A549 (cell line): ENCODE measurements around the gene FKBP8. TPM values are rescaled to one million over a fixed set of nuclear protein-coding genes. Genes with fewer than 3 reads are reported as not detected.
"Not testable (repeated sequence)": the region's sequence is repeated elsewhere in the genome, so short reads cannot be mapped to it uniquely, and the experiment has no call there.

Experiments
- ATAC-seq, 2 experiments: fragments of 200-7000 bp in 1 of 2; fragments of >200 bp in 1 of 2; cut with Nextera tagmentation in 1 of 2; cut with Tn5 transposase in 1 of 2; 3 replicates each; pipeline versions ENCODE4 v1.8.0 to v1.9.1; 2018 to 2020; ENCODE audit warnings: mild to moderate bottlenecking in 1 of 2, moderate library complexity in 1 of 2
- CTCF ChIA-PET: fragments of 300-600 bp; sonication (Branson Sonifier 250); formaldehyde crosslinking; extraction: SDS; loops from one replicate; lab custom pipeline; 2021; ENCODE audit warnings: antibody characterized with exemption, inconsistent platforms; lab: Yijun Ruan, JAX
- POLR2A ChIA-PET: fragments of 350-600 bp; formaldehyde crosslinking; extraction: SDS; loops from one replicate; lab custom pipeline; 2021; ENCODE audit warnings: antibody characterized with exemption, inconsistent platforms; lab: Yijun Ruan, JAX
- DNase-seq, 2 experiments: peaks; one replicate each; pipeline versions ENCODE4 v3.0.0 to v3.0.0-alpha.2; 2011 to 2016; ENCODE audit warnings: low read depth in 1 of 2, low spot score in 1 of 2
- FAIRE-seq: peaks from 2 replicates; lab custom pipeline; 2011; peaks lifted over from hg19 to GRCh38; lab: Jason Lieb, UNC
- H3K27ac ChIP-seq, 2 experiments: fragments of >200 bp; sonication (Bioruptor Twin); formaldehyde crosslinking; 3 replicates each; pipeline ENCODE4 v1.5.1; 2016 to 2017
- H3K4me1 ChIP-seq: fragments of >200 bp; sonication (Bioruptor Twin); formaldehyde crosslinking; 3 replicates; pipeline ENCODE4 v1.6.1; 2016
- H3K4me2 ChIP-seq: fragments of >200 bp; sonication (Bioruptor Twin); formaldehyde crosslinking; 3 replicates; pipeline ENCODE4 v1.6.1; 2016
- H3K4me3 ChIP-seq: fragments of >200 bp; sonication (Bioruptor Twin); formaldehyde crosslinking; 3 replicates; pipeline ENCODE4 v1.5.1; 2016
- H3K9me3 ChIP-seq: fragments of >200 bp; sonication (Bioruptor Twin); formaldehyde crosslinking; 3 replicates; pipeline ENCODE4 v1.6.1; 2016
- CBX2 ChIP-seq: fragments of 200-600 bp; sonication (generic); IDR thresholded peaks from 2 replicates; pipeline ENCODE4 v1.6.1; 2016; ENCODE audit warnings: low read depth, mild to moderate bottlenecking, borderline replicate concordance
- CBX8 ChIP-seq: fragments of 200-600 bp; sonication (generic); IDR thresholded peaks from 2 replicates; pipeline ENCODE4 v1.6.1; 2016
- CHD4 ChIP-seq: fragments of 200-600 bp; sonication (generic); IDR thresholded peaks from 2 replicates; pipeline ENCODE4 v1.6.1; 2016; ENCODE audit warnings: antibody characterized with exemption, mild to moderate bottlenecking, borderline replicate concordance
- EP300 ChIP-seq, 2 experiments: fragments of >200 bp; sonication (Bioruptor Twin); formaldehyde crosslinking; IDR thresholded peaks; 2 replicates in 1 of 2; 3 replicates in 1 of 2; pipeline ENCODE4 v1.6.1; 2016 to 2017
- ESRRA ChIP-seq: fragments of 150-350 bp; IDR thresholded peaks from 2 replicates; pipeline ENCODE4 v1.6.1; 2014; ENCODE audit warnings: mild to moderate bottlenecking, low read length, borderline replicate concordance
- FOSB ChIP-seq: fragments of 250-450 bp; sonication (Bioruptor Pico); IDR thresholded peaks from 2 replicates; pipeline ENCODE4 v1.5.0; 2020; ENCODE audit warnings: mild to moderate bottlenecking, moderate library complexity
- FOSL2 ChIP-seq, 2 experiments: fragments of 450-650 bp in 1 of 2; fragments of >200 bp in 1 of 2; sonication (Bioruptor Twin) in 1 of 2; formaldehyde crosslinking; IDR thresholded peaks; 2 replicates each; pipeline versions ENCODE4 v1.5.0 to v1.6.1; 2016 to 2020; ENCODE audit warnings: mild to moderate bottlenecking in 1 of 2, moderate library complexity in 1 of 2
- GATA3 ChIP-seq: IDR thresholded peaks from 2 replicates; pipeline ENCODE4 v1.6.1; 2012; ENCODE audit warnings: borderline replicate concordance
- HOXB13 ChIP-seq: fragments of 250-450 bp; sonication (Bioruptor Pico); IDR thresholded peaks from 2 replicates; pipeline ENCODE4 v1.5.0; 2020; ENCODE audit warnings: low read depth, mild to moderate bottlenecking, moderate library complexity
- KDM1A ChIP-seq: fragments of 200-600 bp; sonication (generic); IDR thresholded peaks from 2 replicates; pipeline ENCODE4 v1.6.1; 2016; ENCODE audit warnings: low read depth, mild to moderate bottlenecking
- MYC ChIP-seq: IDR thresholded peaks from 2 replicates; pipeline ENCODE4 v1.6.1; 2012; ENCODE audit warnings: mild to moderate bottlenecking, inconsistent platforms, low read length, improper control_type of control experiment, borderline replicate concordance
- NR3C1 ChIP-seq: fragments of >200 bp; sonication (Bioruptor Twin); formaldehyde crosslinking; IDR thresholded peaks from 3 replicates; pipeline ENCODE4 v1.6.1; 2017
- RCOR1 ChIP-seq: fragments of 150-350 bp; IDR thresholded peaks from 2 replicates; pipeline ENCODE4 v1.6.1; 2014; ENCODE audit warnings: antibody characterized with exemption, low read length, low read depth
- RNF2 ChIP-seq: fragments of 200-600 bp; sonication (generic); IDR thresholded peaks from 2 replicates; pipeline ENCODE4 v1.6.1; 2016; ENCODE audit warnings: low read depth, mild to moderate bottlenecking, antibody characterized with exemption, moderate library complexity, borderline replicate concordance
- ZC3H11A ChIP-seq: fragments of 450-650 bp; IDR thresholded peaks from 2 replicates; pipeline ENCODE4 v1.6.1; 2014; ENCODE audit warnings: antibody characterized with exemption, mild to moderate bottlenecking
- ZFP36 ChIP-seq: fragments of 450-650 bp; IDR thresholded peaks from 2 replicates; pipeline ENCODE4 v1.6.1; 2014; ENCODE audit warnings: borderline replicate concordance; ENCODE audit not compliant: partially characterized antibody
- WGBS: methylation state at CpG from one replicate; pipeline ENCODE4 v1.1.6; 2017; ENCODE audit errors: missing lambda C conversion rate; 5-methylcytosine and 5-hydroxymethylcytosine counted together
- polyA plus RNA-seq, 4 experiments: library from polyadenylated mRNA; depleted of rRNA in 3 of 4; stranded (reverse); fragments of >200 nt; fragmentation: RNase III in 1 of 4; extraction: RNeasy Plus Mini Kit Qiagen cat#74134 plus additional on column Dnase treatment in 1 of 4; gene quantifications; 2 replicates in 3 of 4; 3 replicates in 1 of 4; pipeline ENCODE4 v1.2.3, GENCODE V29; 2011 to 2017
- TF ChIP-seq, protein P1 (sequence below): fragments of >200 bp; sonication (Bioruptor Twin); formaldehyde crosslinking; IDR thresholded peaks from 2 replicates; pipeline ENCODE4 v1.6.1; 2016
- TF ChIP-seq, protein P2 (sequence below): fragments of 250-450 bp; sonication (Bioruptor Pico); IDR thresholded peaks from 2 replicates; pipeline ENCODE4 v1.5.0; 2020; ENCODE audit warnings: low read depth, mild to moderate bottlenecking, moderate library complexity
- TF ChIP-seq, protein P3 (sequence below): fragments of >200 bp; sonication (Bioruptor Twin); formaldehyde crosslinking; IDR thresholded peaks from 3 replicates; pipeline ENCODE4 v1.5.1; 2016

The FKBP8 gene
- polyA plus RNA-seq, 2 of the 4 experiments (the other 2 are of a cell fraction) = 56.1 to 123 TPM

DNA sequence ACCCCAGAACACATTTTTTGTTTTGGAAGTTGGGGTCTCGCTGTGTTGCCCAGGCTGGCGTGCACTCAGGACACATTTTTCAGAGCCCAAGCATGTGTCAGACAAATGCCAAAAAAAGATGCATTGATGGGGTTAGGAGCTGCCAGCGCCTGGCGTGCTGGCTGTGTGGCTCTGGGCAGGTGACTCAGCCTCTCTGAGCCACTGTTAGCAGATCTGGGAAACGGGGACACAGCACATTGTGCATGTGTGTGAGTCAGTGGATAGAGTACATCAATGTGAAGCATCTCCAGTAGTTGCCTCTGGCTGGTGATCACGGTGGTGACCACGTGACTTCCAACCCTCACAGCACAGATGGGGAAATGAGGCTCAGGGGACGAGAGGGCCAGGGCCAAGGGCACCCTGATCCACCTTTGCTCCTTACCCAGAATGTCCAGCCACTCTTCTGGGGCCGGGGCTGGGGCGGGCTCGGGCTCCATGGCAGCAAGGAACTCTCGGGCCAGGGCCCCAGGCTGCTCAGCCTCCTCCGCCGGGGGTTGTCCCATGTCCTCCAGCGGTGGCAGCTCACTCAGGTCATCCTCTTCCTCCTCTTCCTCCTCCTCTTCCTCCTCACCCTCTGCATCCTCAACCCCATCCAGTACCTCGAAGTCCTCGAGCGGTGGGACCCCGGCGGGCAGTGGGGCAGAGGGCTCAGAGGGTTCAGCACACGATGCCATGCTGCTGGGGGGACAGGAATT is 1.9 kb downstream of the FKBP8 start:
- no peak for DNase-seq
- no peak for FAIRE-seq
- ATAC-seq = no peak
- WGBS = 89% methylated on average over 19 of the region's 21 CpGs
- H3K27ac ChIP-seq = no peak overlapping the region; a peak in 1 of 6 replicates
- POLR2A ChIA-PET = no interaction called here
- no peaks in the 10 kb centered on the region for H3K9me3 ChIP-seq
- peaks cover 11% of the 10 kb centered on the region; the same call in 1 of the 3 replicates for H3K4me1 ChIP-seq
- H3K4me3 ChIP-seq = no peak overlapping the region
- TF ChIP-seq NR3C1 = no peak
- no peak for TF ChIP-seq GATA3
- no peak for TF ChIP-seq EP300 (IDR thresholded peaks at IDR 0.05)
- peak; percentile 68 for TF ChIP-seq ZFP36
- TF ChIP-seq CHD4 = no peak
- TF ChIP-seq RCOR1 = no peak
- TF ChIP-seq ZC3H11A = no peak
- no peak for TF ChIP-seq ESRRA
- peak; percentile 31; the same call in 1 of the 2 replicates for TF ChIP-seq KDM1A
- CTCF ChIA-PET = interaction anchor here (1.4 kb wide), 1 partner anchor 91 kb away, joined by 4 read pairs; no protein-coding TSS in a partner anchor
- H3K4me2 ChIP-seq = peak overlapping the region; percentile 96; the same call in 1 of the 3 replicates

DNA sequence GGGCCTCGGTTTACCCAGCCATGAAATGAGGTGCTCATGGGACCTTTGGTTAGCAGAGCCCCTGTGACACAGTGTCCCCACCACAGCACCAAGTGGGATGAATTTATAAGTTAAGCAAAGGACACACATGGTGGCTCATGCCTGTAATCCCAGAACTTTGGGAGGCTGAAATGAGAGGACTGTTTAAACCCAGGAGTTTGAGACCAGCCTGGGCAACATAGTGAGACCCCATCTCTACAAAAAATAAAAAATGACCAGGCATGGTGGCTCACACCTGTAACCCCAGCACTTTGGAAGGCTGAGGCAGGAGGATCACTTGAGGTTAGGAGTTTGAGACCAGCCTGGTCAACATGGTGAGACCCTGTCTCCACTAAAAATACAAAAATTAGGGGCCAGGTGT is 3.2 kb downstream of the FKBP8 start:
- DNase-seq, CTCF ChIA-PET, H3K27ac ChIP-seq, H3K4me3 ChIP-seq, FAIRE-seq, H3K9me3 ChIP-seq, ATAC-seq, H3K4me2 ChIP-seq, POLR2A ChIA-PET: not testable (repeated sequence)
- 100% methylated on average over 1 of the region's 1 CpG for WGBS
- H3K4me1 ChIP-seq = peaks cover 11% of the 10 kb centered on the region; the same call in 1 of the 3 replicates

DNA sequence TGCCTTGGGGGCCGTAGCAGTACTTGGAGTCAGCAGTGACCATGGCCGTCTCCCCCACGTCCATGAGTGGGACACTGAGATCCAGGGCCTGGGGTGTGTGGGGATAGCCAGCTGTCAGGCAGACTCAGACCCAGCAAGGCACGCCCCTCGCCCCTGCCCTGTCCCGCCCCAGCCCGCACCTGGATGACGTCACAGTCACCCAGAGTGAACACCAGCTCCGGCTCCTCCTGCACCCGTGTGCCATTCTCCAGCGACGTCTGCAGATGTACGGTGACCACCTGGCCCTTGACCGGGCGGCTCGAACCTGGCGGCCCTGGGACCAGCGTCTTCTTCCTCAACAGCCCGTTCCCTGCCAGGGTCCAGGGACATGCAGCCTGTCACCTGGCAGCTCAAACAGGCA is 4.0 kb downstream of the FKBP8 start:
- H3K4me2 ChIP-seq = no peak overlapping the region
- no peaks in the 10 kb centered on the region for H3K9me3 ChIP-seq
- ATAC-seq (no peak), FAIRE-seq (no peak), DNase-seq (no peak)
- WGBS = no CpG with 5 or more reads among the region's 19 CpGs
- H3K4me1 ChIP-seq = peaks cover 11% of the 10 kb centered on the region; the same call in 1 of the 3 replicates
- ChIA-PET CTCF (no interaction called here), POLR2A (no interaction called here)
- no peak for TF ChIP-seq ZFP36
- no peak for TF ChIP-seq RNF2
- TF ChIP-seq CBX8 = no peak
- TF ChIP-seq HOXB13 (CRISPR knock-in tag) = no peak
- no peak for TF ChIP-seq FOSB (CRISPR knock-in tag)
- TF ChIP-seq, protein P1, sequence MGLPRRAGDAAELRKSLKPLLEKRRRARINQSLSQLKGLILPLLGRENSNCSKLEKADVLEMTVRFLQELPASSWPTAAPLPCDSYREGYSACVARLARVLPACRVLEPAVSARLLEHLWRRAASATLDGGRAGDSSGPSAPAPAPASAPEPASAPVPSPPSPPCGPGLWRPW = no peak
- TF ChIP-seq, protein P2, sequence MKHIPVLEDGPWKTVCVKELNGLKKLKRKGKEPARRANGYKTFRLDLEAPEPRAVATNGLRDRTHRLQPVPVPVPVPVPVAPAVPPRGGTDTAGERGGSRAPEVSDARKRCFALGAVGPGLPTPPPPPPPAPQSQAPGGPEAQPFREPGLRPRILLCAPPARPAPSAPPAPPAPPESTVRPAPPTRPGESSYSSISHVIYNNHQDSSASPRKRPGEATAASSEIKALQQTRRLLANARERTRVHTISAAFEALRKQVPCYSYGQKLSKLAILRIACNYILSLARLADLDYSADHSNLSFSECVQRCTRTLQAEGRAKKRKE (CRISPR knock-in tag) = no peak
- TF ChIP-seq RCOR1 = no peak
- no peak for TF ChIP-seq MYC
- TF ChIP-seq GATA3 = no peak
- TF ChIP-seq, protein P3, sequence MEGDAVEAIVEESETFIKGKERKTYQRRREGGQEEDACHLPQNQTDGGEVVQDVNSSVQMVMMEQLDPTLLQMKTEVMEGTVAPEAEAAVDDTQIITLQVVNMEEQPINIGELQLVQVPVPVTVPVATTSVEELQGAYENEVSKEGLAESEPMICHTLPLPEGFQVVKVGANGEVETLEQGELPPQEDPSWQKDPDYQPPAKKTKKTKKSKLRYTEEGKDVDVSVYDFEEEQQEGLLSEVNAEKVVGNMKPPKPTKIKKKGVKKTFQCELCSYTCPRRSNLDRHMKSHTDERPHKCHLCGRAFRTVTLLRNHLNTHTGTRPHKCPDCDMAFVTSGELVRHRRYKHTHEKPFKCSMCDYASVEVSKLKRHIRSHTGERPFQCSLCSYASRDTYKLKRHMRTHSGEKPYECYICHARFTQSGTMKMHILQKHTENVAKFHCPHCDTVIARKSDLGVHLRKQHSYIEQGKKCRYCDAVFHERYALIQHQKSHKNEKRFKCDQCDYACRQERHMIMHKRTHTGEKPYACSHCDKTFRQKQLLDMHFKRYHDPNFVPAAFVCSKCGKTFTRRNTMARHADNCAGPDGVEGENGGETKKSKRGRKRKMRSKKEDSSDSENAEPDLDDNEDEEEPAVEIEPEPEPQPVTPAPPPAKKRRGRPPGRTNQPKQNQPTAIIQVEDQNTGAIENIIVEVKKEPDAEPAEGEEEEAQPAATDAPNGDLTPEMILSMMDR = no peak
- TF ChIP-seq CBX2 = no peak
- TF ChIP-seq FOSL2 (IDR thresholded peaks at IDR 0.05) = no peak
- TF ChIP-seq FOSL2 (CRISPR knock-in tag; IDR thresholded peaks at IDR 0.05) = no peak
- TF ChIP-seq ESRRA = no peak
- no peak overlapping the region for H3K27ac ChIP-seq
- H3K4me3 ChIP-seq = no peak overlapping the region
